Fibroblast of villous mesenchyme (primary cell): ENCODE measurements around the gene PINLYP. TPM values are rescaled to one million over a fixed set of nuclear protein-coding genes. Genes with fewer than 3 reads are reported as not detected.

ENCODE experiments used
- DNase-seq: peaks from one replicate; pipeline ENCODE4 v3.0.0-alpha.2; 2010; ENCODE audit warnings: low read depth
- H3K4me3 ChIP-seq: 2 replicates; pipeline ENCODE4 v1.5.1; 2011; ENCODE audit warnings: low read depth, mild to moderate bottlenecking, low read length
- CTCF ChIP-seq: IDR thresholded peaks from 2 replicates; pipeline ENCODE4 v1.5.1; 2012; ENCODE audit warnings: low read depth, mild to moderate bottlenecking, low read length; ENCODE audit not compliant: insufficient read depth
- total RNA-seq: library from RNA; depleted of rRNA; stranded (reverse); fragments of >200 nt; gene quantifications from 2 replicates; pipeline ENCODE4 v1.2.3, GENCODE V29; 2012

Gene PINLYP
- total RNA-seq, 1 donor, result 3.5 TPM

GRCh38 chr19:43628646-43629326 lies 53.2 kb downstream of the PINLYP start:
- TF ChIP-seq CTCF, result no peak
- H3K4me3 ChIP-seq, result no peak overlapping the region
- no peak for DNase-seq

GRCh38 chr19:43631491-43631890 lies 55.9 kb downstream of the PINLYP start:
- no peak for DNase-seq
- no peak for TF ChIP-seq CTCF
- no peak overlapping the region for H3K4me3 ChIP-seq

Other genes starting within 250 kb of the PINLYP start
- gene CD177, start 222.1 kb upstream of the PINLYP start, total RNA-seq, result 0.32 and 0.86 TPM in 2 replicates
- gene TEX101, start 160.9 kb upstream of the PINLYP start, total RNA-seq, result not detected in 2 replicates
- gene LYPD3, start 110.2 kb upstream of the PINLYP start, total RNA-seq, result 0.43 TPM in 1 of 2 replicates, not detected in the other
- gene PHLDB3, start 71.1 kb upstream of the PINLYP start, total RNA-seq, result 8.7 and 13.4 TPM in 2 replicates
- 113 and 121 TPM in 2 replicates for gene ETHE1, start 48.6 kb upstream of the PINLYP start, total RNA-seq
- gene ZNF575, start 42.6 kb upstream of the PINLYP start, total RNA-seq, result under 0.01 and 0.64 TPM in 2 replicates
- gene XRCC1, start 274 bp upstream of the PINLYP start, total RNA-seq, result 22.9 and 28.9 TPM in 2 replicates
- 27.7 and 35.4 TPM in 2 replicates for gene IRGQ, start 20.3 kb downstream of the PINLYP start, total RNA-seq
- gene ZNF576, start 20.8 kb downstream of the PINLYP start, total RNA-seq, result 9.0 and 9.9 TPM in 2 replicates
- gene SRRM5, start 36.3 kb downstream of the PINLYP start, total RNA-seq, result under 0.01 TPM in 2 replicates
- 25.0 and 31.9 TPM in 2 replicates for gene ZNF428, start 43.8 kb downstream of the PINLYP start, total RNA-seq
- gene CADM4, start 64.0 kb downstream of the PINLYP start, total RNA-seq, result 7.7 and 22.0 TPM in 2 replicates
- 56.6 and 76.3 TPM in 2 replicates for gene PLAUR, start 94.4 kb downstream of the PINLYP start, total RNA-seq
- gene IRGC, start 140.3 kb downstream of the PINLYP start, total RNA-seq, result not detected in 2 replicates
- 13.0 and 14.5 TPM in 2 replicates for gene SMG9, start 179.2 kb downstream of the PINLYP start, total RNA-seq
- 0.43 TPM in 1 of 2 replicates, not detected in the other for gene KCNN4, start 205.2 kb downstream of the PINLYP start, total RNA-seq
- under 0.01 and 0.43 TPM in 2 replicates for gene LYPD5, start 226.6 kb downstream of the PINLYP start, total RNA-seq